ENCODE measurements around the gene ACSL4.

DNA sequence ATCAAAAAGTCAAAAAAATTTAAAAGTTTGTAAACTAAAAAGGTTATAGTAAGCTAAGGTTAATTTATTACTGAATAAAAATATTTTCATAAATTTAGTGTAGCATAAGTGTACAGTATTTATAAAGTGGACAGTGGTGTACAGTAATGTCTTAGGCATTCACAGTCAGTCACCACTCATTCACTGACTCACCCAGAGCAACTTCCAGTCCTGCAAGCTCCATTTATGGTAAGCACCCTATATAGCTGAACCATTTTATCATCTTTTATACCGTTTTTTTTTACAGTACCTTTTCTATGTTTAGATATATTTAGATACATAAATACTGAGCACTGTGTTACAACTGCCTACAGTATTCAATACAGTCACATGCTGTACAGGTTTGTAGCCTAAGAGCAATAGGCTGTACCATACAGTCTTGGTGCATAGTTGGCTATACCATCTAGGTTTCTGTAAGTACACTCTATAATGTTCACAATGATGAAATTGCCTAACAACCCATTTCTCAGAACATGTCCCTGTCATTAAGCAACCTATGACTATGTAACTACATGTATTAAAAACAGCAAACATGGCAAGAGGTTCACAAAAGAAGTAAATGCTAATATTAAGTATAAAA lies 18.6 kb downstream of the ACSL4 start:
- TF ChIP-seq, protein P1, sequence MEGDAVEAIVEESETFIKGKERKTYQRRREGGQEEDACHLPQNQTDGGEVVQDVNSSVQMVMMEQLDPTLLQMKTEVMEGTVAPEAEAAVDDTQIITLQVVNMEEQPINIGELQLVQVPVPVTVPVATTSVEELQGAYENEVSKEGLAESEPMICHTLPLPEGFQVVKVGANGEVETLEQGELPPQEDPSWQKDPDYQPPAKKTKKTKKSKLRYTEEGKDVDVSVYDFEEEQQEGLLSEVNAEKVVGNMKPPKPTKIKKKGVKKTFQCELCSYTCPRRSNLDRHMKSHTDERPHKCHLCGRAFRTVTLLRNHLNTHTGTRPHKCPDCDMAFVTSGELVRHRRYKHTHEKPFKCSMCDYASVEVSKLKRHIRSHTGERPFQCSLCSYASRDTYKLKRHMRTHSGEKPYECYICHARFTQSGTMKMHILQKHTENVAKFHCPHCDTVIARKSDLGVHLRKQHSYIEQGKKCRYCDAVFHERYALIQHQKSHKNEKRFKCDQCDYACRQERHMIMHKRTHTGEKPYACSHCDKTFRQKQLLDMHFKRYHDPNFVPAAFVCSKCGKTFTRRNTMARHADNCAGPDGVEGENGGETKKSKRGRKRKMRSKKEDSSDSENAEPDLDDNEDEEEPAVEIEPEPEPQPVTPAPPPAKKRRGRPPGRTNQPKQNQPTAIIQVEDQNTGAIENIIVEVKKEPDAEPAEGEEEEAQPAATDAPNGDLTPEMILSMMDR (conservative IDR thresholded peaks at IDR 0.05; ENCODE audit: low read length) = no peak
- no peak for TF ChIP-seq EZH2phosphoT487 (IDR thresholded peaks at IDR 0.05; ENCODE audit: borderline replicate concordance)

Data from Loucy (cell line).